GM21526 (cell line): ENCODE results near the gene FOXN3.

Experiments
- ATAC-seq: cut with Tn5 transposase; IDR thresholded peaks from one replicate; pipeline ENCODE4 v1.9.1; 2021; ENCODE audit warnings: moderate library complexity; ENCODE audit not compliant: unreplicated experiment, low FRiP score

Gene FOXN3

DNA sequence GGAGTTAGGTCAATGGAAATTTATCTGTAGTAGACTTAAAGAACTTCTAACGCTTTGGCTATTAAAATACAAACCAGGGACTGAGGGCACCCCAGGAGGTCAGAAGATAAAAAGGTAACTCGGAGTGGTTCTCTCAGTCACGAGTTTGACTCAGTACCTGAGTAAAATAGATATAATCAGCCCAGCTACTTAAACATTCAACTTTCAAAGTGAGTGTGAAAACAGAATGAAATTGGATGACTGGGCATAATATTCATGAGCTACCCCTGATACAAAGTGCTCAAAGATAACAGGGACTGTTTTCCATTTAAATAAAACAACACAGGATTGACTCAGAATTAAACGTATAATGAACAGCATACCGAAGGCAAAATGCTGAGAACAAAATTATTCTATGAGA, 75.0 kb downstream of the FOXN3 start:
- ATAC-seq, result no peak

DNA sequence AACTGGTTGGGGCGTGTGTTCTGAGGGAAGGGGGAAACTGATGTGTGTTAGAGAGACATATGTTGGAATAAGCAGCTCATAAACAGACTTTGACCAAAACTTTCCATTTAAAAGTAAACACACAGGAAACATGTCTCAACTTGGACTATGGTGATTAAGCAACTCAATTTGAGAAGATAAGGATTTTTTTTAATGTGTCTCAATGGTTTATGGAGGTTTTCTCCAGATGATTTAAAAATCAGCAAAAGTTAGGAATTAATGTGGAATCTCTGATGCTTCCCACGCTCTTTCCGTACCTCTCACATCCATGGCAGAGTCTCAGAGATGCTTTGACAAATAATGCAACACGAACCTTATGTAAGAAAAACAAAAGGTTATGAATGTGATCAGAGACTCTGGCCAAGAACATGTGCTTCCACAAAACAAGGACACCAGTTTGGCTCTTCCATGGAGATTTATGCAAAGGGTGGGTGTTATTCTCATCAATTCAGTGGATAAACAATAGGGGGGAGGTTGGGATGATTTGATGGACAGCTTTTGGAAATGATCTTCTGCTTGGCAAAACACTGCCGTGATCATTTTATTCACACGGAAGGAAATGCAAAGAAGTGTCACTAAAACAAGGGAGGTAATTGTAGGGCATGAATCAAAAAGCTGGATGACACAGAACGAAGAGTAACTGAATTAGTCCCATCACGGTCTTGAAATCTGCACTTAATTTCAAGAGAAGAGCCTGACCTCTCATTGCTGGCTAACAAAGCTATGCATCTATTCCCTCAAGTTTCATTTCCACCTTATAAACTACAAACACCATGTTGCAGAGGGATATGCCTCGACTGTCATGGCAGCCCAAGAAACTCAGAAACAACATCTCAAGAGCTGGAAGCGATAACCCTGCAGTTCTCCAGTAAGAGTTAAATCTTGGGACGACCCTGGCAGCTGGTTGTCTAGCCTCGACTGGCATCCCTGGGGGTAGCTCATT, 76.5 kb downstream of the FOXN3 start:
- no peak for ATAC-seq

DNA sequence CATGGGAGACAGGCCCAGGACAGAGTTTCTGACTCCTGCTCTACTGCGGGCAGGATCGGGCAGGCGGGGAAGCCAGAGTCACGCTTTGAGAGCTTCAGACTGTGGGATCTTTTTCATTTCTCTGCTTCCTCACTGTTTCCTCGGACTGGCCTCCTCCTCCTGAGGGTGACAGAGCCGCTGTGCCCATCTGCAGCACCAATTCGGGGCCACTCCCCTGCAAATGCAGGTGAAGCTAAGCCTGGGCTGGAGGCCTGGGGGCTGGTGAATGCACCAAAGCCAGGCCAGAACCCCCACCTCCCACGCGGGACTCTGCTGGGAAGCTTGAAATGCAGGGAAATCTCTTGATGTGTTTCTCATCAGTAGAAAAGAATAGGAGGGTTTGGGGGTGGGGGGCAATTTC, 77.5 kb downstream of the FOXN3 start:
- ATAC-seq, result no peak

DNA sequence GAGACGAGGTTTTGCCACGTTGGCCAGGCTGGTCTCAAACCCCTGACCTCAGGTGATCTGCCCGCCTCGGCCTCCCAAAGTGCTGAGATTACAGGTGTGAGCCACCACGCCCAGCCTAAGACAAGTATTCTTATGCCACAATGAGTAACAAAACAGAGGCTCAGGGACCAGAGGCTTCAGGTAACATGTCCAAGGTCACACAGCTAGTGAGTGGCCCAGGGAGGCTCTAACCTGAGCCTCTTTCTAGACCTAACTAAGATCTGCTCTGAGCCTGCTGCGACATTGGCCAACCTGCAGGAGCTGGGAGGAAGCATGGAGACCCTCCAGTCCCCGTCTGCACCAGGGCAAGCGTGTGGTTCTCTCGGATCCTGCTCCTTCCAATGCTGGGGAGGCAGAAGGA, 77.9 kb downstream of the FOXN3 start:
- no peak for ATAC-seq

DNA sequence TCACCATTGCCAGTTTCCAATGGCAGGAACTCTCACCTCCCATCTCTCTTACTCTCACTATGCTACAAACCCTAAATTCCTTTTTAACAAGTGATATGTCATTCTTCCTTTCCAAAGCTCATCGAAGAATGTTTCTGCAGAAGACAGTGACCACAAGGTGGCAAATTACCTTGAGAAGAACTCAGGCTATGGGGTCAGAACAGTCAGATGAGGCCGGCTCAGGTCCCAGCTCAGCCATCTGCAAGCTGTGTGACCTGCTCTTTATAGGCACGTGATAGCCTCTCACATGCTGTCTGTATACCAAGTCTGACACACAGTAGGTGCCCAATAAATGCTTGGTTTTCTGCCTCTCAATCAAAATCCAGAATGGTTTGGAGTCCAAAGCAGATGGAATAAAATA, 80.7 kb downstream of the FOXN3 start:
- no peak for ATAC-seq

DNA sequence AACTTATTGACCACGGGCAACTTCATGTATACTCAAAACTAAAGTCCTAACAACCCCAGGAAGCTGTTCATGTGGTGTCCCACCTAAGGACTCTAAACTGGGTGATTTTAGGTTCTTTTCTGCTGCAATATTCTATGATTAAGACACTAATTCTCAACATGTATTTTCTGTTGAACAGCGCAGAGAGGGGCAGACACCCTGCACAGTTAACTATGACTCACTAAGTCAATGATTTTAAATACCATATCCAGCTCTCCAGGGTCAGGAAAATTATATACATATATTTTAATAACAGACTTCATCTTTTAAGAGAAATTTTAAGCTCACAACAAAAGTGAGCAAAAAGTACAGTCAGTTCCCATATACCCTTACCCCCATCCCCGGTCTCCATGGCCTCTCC, 85.0 kb downstream of the FOXN3 start:
- no peak for ATAC-seq

DNA sequence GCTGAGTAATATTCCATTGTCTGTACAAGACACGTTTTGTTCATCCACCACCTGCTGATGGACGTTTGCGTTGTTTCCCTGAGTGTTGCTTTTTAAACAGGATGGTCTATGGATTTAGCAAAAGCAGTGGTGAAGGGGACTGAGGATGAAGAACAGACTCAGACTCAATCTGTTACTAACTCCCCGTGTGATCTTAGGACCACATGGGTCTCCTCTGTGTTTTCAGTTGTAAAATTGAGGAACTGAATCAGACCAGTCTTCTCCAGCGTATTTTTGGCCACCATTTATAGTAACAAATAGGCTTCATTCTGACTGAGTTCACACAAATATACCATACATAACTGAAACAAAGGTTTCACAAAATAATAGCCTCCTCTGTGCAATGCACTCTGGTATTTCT, 85.6 kb downstream of the FOXN3 start:
- ATAC-seq, result peak; percentile 87

DNA sequence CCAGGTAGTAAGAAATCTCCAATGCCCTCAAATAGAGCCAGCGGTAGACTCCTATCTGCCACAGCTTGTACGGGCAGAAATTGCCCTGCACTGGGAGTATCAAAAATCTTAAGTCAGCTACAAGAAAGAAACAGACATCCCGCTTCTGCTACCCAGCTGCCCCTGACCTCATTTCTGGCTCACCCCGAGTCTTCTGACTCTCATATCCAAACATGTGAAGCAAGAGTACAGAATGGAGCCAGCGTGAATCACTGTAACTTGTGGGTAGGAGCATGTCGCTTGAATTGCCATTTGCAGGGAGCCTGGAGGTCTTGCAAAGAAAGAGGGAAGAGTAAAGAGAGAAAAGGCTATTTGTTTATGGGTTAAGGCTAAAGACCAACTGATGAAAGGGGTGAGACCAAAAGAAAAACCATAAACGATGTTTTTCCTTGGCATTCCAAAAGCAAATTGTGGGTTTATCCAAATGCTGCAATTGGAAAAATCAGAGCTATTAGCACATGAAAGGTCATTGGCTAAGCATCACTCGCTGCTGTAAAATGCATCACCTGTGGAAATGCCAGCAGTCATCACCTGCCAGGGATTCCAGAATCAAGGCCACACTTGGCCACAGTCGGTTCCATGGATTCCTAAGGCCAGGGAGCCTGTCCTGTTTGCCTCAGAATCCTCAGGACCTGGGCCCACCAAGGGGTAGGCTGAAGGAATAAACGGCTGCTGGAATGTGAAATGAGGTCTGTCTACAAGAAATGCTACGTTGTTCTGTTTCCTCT, 86.6 kb downstream of the FOXN3 start:
- ATAC-seq, result no peak

DNA sequence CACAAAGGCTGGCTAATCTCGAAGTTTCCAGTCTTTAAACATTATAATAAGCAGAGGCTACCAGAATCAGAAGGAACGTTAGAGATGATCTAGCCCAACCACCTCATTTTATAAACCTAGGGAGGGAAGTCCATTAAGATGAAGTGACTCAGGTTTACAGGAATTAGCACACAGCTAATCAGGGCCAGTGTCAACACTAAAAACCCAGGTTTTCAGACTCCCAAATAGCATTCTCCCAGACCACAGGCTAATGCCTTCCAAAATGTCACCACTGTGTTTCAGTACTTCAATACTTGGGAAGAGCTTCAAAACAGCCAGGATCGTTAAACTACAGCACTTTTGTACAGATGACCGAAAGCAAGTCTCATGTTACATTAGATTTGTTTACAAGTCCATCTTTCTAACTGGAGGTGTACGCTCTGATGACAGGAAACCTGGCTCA, 89.2 kb downstream of the FOXN3 start:
- ATAC-seq, result no peak

DNA sequence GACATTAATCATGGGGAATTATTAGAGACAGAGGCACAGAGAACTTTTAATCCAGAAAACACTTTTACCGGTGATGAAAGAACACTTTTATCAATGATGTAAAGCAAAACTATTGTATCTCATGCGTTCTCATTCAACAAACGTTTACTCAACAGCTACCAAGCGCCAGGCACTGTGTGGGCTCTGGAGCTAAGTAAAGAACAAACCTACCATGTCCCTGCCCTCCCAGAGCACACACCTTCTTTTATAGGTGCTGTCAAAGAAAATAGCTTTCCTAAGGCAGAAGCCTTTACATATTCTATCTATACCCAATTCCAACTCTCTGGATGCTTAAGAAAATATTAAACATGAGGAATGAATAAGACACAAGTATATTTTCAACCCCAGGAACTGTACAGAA, 91.1 kb downstream of the FOXN3 start:
- ATAC-seq, result no peak

DNA sequence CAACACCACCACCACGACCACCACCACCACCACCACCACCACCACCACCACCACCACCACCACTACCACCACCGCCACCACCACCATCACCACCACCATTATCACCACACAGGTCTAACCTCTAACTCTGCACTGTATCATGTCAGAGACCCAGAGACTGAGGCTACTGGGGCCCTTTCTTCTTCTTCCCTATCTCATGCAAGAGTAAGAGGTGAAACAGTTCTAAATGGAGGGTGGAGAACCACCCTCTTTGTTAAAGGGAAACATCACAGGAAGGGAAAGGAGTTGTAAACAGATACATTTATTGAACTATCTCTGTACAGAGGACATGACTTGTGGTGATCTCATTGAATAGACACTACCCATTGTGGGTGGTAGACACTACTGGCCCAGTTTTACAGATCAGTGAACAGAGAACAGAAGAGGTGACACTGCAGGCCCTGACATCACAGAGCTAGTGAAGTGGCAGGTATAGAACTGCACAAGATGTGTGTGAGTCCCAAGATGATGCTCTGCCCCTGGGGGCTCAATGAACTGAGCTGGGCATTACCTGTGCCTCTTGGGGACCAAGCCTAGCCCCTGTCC, 91.6 kb downstream of the FOXN3 start:
- no peak for ATAC-seq

DNA sequence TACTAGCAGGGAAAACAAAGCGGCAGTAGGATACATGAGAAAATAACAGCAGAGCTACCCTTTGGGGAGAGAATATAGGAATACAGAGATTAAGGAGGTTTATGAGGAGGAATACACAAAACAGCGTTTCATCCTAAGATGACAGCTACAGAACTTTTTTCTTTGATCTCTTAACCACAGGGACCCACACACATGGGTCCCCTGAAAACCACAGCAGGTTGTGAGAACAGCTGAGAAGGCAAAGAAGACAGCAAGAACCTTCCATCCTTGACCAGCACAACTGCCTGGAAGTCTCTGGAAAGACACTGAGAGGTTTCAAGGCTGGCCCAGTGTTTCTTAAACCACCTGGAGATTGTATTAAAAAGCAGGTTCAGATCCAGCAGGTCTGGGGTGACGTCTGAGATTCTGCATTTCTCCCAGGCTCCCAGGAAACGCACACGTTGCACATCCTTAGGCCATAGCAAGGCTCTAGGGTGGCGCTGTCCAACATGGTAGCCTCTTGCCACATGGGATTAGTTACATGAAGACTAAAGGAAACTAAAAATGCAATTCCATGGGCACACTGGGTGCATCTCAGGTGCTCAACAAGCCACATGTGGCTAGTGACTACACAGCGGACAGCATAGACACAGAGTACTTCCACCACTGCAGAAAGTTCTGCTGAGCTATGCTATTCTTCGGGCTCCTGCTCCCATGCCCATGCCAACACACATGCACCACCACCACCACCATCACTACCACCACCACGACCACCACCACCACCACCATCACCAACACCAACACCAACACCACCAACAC, 92.3 kb downstream of the FOXN3 start:
- peak; percentile 61 for ATAC-seq

DNA sequence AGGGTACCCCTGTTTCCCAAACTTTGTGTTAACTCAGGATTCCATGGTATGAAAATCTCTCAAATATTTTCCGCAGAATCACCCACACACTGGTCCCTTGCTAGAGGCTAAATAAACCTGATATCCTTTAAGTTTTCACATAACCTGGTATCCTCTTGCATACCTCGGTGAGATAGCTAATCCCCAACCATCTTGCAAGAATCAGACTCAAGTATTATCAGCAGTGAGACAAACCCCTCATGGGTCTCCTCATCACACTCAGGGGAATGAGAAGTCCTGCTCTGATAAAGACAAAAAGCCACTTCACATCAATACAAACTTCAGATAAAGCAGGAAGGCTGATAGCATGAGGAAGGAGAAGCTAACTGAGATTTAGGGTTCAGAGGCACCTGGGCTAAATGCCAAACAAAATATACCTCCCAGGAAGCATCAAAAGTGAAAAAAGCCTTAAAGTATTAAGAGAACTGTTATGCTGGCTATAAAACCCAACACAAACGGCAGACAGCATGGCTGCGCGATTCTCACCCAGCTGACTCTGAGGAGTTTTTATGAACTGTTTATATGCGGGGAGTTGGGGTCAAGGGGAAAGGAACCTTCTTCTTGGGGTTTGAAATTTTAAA, 96.5 kb downstream of the FOXN3 start:
- ATAC-seq, result no peak

DNA sequence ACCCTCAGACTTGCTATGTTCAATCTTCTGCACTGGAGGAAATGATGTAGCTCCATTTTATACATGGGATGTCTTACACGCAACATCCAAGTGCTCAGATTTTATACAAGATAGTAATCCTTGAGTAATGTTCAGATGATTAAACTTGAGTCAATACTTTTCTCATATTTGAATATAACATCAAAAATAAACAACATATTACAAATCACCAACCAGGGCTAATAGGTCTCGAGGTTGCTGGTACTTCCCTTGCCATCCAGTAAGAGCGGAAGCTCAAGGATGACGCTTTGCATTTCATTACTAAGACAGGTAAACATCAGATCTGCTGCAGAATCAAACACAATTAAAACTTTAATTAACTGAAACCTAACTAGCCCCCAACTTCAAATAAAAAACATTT, 97.3 kb downstream of the FOXN3 start:
- ATAC-seq, result no peak

DNA sequence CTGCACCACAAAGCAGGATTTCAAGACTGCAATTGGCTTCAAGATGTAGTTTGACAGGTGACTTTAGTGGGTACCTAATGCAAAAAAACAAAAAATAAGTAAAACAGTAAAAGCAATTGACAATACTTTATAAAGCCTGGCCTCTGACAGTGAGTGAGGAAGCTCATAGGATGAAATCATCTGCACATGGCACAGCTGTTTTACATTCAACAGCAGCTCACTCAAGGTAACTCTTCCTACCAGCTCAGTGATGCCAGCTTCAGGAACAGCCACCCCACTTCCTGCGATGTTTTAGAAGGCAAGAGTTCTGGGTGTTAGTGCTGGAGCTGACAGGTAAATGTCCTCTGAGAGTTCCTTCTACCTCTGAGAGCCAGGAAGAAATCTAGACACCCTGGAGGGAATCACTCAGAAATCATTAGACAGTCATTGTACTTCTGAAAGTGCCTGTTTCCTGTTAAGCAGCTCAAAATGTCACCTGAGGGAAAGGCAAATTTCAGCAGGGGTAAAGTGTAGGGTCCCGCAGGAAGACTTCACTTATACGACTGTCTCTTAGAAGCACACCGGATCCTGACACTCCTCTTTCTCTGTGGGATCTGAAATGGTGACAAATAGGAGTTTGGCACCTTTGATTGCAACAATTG, 99.9 kb downstream of the FOXN3 start:
- peak; percentile 79 for ATAC-seq

DNA sequence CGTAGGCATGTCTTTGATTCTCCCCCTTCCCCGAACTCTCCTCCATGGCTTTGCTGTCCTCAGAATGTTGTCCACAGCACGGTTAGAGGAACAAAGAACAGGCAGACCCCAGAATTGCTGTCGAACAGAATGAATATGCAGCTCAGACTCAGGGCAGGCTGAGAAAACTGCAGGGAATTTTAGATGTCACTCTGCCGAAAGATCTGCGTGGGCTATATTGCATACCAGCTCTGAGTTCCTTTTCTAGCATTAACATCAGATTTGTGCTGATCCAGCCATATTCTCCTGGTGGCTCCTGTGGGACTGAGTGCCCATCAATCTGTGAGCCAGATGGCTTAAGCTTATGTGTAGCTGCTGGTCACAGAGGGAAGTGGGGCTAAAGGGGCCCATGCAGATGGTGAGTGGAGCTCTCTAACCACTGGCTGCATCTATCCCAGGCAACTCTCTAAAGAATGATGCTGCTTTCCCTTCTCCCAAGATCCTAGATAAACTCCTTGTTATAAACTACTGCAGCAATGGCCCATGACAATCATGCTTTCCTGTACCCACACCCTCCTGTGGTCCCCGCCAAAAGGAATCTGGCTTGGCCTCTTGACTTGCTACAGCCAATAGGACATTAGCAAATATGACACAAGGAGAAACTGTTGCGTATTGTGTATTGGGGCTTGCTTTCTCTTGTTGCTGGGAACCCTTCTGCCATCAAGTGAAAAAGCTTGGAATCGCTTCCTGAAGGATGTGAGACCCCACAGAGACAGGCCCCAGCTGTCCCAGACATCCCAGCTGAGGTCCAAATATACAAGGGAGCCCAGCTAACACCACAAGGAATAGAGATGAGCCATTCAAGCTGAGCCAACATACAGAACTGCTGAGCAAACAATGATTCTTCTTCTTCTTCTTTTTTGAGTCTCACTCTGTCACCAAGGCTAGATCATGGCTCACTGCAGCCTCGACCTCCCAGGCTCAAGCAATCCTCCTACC, 101.3 kb downstream of the FOXN3 start:
- ATAC-seq, result no peak

DNA sequence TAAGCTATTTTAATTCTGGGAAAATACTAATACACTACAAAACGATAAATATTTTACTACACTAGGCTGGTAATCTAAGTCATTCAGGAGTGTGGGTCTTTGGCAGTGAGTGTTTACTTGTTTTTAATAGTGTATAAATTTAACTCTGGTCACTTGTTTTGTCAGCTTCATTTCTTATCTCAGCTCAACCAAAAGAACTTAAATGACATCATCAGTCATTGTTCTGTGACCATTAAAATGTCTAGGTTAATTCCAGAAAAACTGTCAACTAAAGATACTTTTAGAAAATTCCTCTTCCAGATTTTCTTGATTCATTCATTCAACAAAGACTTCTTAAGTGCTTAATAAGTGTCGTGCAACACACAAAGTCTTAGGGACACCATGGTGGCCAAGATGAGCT, 102.8 kb downstream of the FOXN3 start:
- ATAC-seq, result no peak

DNA sequence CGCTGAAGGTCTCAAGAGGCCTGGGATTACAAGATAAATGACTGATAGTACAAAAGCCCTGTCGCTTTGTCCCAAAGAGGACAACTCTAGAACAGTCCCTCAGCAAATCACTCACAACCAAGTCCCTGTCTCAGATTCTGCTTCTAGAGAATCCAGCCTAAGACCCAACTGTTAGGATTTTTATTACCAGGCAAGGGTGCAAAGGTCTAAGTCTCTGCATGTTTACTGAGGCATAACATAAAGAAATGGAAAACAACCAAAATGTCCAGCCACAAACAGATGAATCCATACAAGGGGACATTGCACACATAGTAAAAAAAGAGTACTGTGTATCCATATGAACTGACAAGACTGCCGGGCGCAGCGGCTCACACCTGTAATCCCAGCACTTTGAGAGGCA, 104.1 kb downstream of the FOXN3 start:
- no peak for ATAC-seq
